Stimulated activated naive CD4-positive, alpha-beta T cell treated with Interleukin-2 at 50 U/mL for 16 hours (primary cell): ENCODE results near the gene HIPK1.

Experiments
- DNase-seq: peaks from one replicate; lab custom pipeline; 2025; lab: John Stamatoyannopoulos, UW

Gene HIPK1

GRCh38 chr1:113913887-113914664 is 15.0 kb upstream of the HIPK1 start:
- DNase-seq = no peak

DNA sequence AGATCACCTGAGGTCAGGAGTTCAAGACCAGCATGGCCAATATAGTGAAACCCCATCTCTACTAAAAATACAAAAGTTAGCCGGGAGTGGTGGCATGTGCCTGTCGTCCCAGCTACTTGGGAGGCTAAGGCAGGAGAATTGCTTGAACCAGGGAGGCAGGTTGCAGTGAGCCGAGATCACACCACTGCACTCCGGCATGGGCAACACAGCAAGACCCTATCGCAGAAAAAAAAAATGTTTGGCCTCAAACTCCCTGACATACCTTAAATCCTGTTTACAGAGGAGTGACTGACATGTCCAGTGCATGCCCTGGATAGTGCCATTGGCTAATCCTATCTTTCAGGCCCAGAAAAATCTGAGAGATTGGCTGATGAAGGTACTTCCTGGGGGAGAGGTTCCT is 12.2 kb upstream of the HIPK1 start:
- DNase-seq = no peak

DNA sequence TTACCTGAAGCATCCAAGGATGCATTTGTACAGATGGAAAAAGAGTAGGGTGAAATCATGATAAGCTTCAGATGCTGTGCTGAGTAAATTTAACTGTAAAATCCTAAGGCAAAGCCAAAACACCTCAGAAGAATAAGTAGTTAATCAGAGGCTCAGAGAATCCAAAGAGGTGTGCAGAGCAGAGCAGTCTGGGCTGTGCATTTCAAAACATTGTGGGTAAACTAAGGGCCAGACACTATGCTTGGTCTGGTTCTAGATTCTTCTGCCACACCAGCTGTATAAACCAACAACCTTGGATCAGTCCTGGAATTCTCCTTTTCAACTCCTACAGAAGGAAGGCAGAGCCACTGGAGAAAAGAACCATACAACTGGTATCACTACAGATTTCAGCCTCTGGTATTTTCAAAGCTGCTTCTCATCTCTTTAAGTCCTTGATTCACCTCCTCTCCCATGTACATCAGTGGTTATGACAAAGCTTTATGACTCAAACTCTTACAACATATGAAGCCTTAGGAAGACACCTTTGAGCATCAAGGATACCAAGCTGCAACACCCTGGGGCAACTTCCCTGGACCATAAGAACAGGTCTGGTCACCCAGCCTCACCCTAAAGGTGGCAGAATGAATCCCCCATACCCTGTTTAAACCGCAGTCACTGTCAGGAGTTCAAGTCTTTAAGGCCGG is 11.6 kb upstream of the HIPK1 start:
- no peak for DNase-seq

- no peak for DNase-seq
Observed at GRCh38 chr1:113918243-113918642, 10.9 kb upstream of the HIPK1 start.

- DNase-seq = no peak
Observed at GRCh38 chr1:113922957-113923356, 6.2 kb upstream of the HIPK1 start.

GRCh38 chr1:113924473-113924872 is 4.7 kb upstream of the HIPK1 start:
- no peak for DNase-seq

DNA sequence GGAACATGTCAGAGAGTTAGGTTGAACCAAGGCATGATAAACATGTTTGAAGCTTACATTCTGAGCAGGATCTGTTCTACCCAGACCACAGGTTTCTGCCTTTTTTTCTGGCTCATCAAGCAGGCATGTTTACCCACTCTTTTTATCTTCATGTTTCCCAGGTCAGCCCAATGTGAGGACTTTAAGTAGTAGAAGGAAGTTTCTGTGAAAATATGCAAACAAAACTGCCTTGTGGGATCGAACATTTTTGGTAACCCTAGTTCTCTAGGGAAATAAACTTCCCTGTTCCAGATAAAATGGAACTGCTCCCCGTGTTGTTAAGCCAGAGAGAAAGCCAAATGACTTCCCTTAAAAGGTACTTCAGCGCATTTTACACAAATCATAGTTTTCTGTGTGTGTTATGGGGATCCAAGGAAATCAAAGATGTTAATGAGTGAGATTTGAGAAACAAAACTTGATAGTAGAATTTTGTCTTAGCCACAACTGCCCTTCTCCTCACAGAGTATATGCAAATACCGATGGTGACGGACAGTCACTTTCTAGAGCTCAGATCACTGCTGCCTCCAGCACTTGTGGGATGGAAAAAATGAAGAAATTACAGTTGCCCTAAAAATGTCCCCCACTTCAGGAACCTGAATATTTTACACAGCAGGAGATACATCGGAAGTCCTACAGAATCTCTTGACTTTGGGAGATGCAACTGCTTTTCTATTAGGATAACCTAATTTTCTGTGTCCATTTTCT is 765 bp upstream of the HIPK1 start:
- no peak for DNase-seq

DNA sequence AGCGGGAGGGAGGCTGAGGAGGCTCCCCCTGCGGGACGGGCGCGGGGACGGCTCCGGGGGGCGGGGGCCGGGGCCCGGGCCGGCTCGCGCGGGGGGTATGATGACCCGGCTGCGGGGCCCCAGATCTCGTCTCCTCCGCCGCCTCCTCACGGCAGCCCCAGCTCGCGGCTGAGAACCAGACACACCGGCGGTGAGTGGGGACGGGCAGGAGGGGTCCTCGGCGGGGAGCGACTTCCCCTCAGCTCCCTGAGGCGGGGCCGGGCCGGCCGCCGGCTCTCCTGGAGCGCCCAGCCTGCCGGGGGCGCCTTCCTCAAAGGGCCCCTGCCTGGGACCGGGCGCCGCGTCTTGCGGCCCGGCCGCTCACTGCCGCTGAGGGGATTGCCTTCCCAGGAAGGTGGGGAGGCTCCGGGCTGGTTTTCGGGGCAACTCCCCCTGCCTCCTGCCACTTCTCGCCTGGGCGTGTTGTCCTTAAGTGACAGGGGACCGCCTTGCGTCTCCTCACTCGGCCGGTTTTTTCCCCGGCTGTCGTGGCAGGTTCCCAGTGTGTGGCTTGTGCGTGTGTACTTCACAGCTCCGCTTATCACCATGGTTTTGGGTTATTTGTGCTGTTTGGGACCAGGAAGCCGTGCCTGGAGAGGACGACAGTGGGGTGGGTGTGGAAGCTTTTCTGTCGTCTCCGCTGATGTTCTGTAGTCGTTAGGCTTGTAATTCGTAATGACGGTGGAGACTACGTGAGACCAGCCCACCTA is 800 bp downstream of the HIPK1 start:
- DNase-seq = peak; percentile 61

DNA sequence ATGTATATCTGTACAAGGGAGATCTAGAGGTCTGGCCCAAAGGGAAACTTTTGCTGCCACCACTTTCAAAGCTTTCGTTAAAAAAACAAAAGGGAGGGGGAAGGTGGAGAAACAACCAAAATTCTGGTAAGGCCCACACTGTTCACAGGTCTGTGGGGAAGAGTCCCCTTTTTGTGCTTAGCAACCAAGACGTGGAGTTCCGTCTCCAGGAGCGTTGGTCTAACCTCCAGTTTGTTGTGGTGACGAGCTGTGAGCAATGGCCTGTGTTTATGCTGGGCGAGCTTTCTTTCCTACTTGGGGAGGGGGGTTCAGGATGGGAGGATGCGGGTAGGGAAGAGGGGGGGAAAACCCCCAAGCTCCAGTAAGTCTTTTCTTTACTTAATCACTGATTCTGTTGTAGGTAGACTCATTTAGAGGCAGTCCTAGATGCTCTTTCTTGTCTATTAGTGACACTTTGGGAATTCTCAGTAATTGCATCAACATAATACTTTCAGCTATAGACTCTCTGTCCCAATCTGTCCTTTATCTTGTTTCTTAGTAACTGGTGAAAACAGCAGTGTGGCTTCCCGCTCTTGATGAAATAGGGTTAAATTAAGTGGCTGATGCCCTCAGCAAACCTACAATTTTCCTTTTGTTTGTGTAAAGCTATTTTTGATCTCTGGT is 1.5 kb downstream of the HIPK1 start:
- peak; percentile 73 for DNase-seq

DNA sequence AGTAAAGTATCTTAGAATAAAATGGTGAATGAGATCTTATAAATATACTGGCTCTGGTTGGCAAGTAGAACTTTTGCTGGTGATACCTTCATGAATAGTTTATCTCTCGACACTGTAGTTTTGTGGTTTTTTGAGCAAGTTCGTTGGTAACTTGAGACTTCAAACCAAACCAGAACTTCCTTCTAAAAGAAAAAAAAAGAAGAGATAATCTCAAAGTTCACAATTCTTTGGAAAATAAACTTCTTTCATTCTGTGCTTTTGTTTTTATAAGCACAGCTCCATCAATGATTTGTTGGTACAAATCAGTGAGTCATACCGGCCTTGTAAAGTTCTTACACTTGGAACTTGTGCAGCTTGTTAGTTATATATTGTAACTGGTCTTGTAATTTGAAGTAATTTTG is 2.3 kb downstream of the HIPK1 start:
- no peak for DNase-seq

- DNase-seq = no peak
Observed at GRCh38 chr1:113934006-113934405, 4.9 kb downstream of the HIPK1 start.

- no peak for DNase-seq
Observed at GRCh38 chr1:113934511-113935055, 5.5 kb downstream of the HIPK1 start.

- DNase-seq = no peak
Observed at GRCh38 chr1:113935176-113935575, 6.1 kb downstream of the HIPK1 start.

DNA sequence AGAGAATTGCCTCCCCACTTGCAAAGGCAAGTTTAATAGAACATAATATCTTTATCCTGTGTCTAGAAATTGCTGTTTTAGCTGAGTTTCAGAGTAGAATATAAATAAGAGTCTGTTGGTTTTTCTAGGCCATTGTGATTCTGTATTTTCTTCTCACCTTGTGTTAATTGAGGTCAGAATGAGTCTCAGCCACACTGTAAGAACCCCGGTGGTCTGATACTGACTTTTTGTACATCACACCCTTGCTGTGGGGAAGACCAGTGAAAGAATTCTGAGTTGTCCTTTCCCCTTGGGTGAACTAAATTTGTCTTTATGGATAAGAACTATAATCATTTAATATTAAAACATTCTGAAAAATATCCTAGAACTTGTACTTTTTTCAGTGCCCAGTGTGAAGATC is 6.8 kb downstream of the HIPK1 start:
- DNase-seq = no peak

GRCh38 chr1:113937146-113937545 is 8.0 kb downstream of the HIPK1 start:
- DNase-seq = no peak

- no peak for DNase-seq
Observed at GRCh38 chr1:113938192-113938591, 9.1 kb downstream of the HIPK1 start.

DNA sequence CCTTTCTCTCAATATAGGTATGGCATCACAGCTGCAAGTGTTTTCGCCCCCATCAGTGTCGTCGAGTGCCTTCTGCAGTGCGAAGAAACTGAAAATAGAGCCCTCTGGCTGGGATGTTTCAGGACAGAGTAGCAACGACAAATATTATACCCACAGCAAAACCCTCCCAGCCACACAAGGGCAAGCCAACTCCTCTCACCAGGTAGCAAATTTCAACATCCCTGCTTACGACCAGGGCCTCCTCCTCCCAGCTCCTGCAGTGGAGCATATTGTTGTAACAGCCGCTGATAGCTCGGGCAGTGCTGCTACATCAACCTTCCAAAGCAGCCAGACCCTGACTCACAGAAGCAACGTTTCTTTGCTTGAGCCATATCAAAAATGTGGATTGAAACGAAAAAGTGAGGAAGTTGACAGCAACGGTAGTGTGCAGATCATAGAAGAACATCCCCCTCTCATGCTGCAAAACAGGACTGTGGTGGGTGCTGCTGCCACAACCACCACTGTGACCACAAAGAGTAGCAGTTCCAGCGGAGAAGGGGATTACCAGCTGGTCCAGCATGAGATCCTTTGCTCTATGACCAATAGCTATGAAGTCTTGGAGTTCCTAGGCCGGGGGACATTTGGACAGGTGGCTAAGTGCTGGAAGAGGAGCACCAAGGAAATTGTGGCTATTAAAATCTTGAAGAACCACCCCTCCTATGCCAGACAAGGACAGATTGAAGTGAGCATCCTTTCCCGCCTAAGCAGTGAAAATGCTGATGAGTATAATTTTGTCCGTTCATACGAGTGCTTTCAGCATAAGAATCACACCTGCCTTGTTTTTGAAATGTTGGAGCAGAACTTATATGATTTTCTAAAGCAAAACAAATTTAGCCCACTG is 11.5 kb downstream of the HIPK1 start:
- DNase-seq = no peak

- no peak for DNase-seq
Observed at GRCh38 chr1:113941245-113941559, 12.1 kb downstream of the HIPK1 start.

GRCh38 chr1:113942527-113942926 is 13.4 kb downstream of the HIPK1 start:
- no peak for DNase-seq

DNA sequence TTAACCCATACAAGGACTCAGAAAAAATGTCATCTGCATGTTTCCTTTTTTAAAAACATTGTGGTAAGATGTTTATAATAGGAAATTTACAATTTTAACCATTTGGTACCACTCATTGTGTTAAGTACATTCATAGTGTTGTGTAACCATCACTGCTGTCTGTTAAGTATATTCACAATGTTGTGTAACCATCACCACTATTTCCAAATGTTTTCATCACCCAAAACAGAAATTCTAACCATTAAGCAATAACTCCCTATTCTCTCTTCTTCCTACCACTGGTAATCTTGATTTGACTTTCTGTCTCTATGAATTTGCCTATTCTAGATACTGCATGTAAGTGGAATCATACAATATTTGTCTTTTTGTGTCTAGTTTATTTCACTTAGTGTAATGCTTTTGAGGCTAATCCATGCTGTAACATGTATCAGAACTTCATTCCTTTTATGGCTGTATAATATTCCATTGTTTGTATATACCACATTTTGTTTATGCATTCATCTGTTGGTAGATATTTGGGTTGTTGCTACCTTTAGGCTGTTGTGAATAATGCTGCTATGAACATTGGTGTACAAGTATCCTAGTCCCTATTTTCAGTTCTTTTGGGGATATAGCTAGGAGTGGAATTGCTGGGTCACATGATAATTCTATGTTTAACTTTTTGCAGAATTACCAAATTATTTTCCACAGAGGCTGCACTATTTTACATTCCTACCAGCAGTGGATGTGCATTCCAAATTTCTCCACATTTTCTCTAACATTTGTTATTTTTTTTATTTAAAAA is 14.1 kb downstream of the HIPK1 start:
- no peak for DNase-seq
